Measurements from ENCODE around the gene SYNGR1.
"Not testable (repeated sequence)": the region's sequence is repeated elsewhere in the genome, so short reads cannot be mapped to it uniquely, and the experiment has no call there.

The SYNGR1 gene

GRCh38 chr22:39410264-39410663 is 60.5 kb downstream of the SYNGR1 start:
- no peak for DNase-seq

DNA sequence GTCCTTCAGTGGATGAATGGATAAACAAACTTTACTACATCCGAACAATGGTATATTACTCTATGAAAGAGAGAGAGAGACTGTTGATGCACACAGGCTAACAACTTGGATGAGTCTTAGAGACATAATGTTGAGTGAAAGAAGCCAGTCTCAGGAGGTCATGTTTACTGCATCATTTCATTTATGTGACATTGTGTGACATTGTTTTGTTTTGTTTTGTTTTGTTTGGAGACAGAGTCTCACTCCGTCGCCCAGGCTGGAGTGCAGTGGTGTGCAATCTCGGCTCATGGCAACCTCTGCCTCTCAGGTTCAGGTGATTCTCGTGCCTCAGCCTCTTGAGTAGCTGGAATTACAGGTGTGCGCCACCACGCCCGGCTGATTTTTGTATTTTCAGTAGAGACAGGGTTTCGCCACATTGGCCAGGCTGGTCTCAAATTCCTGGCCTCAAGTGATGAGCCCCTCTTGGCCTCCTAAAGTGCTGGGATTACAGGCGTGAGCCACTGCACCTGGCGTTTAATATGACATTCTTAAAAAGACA is 62.1 kb downstream of the SYNGR1 start:
- DNase-seq, result not testable (repeated sequence)

DNA sequence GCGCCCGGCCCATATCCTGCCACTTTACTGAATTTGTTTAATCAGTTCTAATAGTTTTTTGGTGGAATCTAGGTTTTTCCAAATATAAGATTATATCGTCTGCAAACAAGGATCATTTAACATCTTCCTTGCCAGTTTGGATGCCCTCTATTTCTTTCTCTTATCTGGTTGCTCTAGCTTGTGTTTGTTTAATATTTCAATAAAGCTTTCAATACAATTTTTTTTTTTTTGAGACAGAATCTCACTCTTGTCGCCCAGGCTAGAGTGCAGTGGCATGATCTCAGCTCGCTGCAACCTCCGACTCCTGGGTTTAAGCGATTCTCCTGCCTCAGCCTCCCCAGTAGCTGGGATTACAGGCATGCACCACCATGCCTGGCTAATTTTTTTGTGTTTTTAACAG is 63.4 kb downstream of the SYNGR1 start:
- DNase-seq, result not testable (repeated sequence)

DNA sequence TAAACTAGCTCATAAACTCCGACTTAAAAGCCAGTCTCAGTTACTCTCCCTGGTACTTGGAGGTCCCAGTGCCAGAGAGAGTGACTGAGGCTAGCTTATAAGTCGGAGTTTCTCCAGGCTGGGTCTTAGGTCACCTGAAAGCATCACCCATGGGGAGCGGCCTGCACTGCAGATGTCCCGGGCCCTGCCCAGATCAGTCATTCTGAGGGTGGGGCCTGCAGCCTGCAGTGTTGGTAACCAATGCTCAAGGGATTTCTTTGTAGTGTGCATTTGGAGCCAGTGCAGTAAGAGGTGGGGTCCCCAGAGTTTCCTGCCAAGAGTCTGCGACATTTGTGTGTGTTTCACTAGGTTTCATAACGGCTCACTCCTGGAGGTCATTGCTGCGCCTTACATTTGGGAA is 64.6 kb downstream of the SYNGR1 start:
- DNase-seq, result no peak

GRCh38 chr22:39414886-39415285 is 65.1 kb downstream of the SYNGR1 start:
- DNase-seq, result no peak

- DNase-seq, result no peak
Observed at GRCh38 chr22:39415506-39415905, 65.7 kb downstream of the SYNGR1 start.

GRCh38 chr22:39416319-39416718 is 66.5 kb downstream of the SYNGR1 start:
- DNase-seq, result no peak

- no peak for DNase-seq
Observed at GRCh38 chr22:39417641-39418040, 67.8 kb downstream of the SYNGR1 start.

DNA sequence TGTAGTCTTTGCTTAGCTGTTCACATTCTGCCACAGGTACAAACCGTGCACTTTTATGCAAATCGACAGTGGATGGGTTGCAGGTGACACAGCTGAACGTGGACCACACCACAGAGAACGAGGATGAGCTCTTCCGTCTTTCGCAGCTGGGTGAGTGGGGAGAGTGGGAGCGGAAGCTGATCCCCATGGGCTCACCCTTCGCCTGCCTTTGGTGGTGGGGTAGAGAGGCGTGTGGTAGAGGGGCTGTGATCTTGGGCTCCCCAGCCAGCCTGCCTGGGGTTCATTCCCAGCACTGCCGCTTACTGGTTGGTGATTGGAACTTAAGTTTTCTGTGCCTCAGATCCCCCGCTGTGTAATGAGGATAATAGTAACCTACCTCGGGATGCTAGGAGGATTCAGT is 68.9 kb downstream of the SYNGR1 start:
- DNase-seq, result no peak

DNA sequence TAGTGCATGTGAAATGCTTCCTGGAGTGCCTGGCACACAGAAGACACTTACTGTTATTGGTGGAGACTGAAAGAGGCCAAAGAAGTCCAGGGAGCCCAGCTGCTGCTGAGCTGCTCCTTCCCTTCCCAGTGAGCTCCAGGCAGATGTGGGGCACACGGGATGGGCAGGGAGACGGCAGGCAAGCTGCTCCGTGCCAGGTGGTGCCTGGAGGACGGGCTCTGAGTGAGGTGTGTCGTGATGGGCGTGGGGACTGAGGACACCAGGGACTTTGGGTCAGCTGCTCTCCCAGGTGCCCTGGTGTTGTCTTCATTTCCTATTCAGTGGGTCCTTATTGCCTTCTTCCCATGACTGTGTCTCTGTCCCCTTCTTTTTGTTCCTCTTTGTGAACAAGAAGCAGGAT is 69.3 kb downstream of the SYNGR1 start:
- DNase-seq, result no peak

DNA sequence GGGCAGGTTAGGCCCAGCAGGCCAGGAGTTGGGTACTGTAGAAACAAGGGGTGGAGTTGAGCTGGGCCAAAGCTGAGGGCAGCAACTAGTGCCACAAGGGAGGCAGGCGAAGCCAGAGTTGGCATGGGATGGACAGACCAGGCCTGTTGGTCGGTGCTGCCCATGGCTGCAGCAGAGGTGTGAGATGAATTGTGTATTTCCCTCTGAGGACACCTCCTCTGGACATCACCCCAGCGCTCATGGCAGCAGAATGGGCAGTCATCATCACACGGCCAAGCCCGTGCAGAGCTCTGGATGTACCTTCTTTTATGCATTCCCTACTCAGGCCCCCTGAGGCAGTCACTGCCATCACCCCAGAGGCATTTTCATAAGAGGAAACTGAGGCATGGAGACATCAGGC is 70.1 kb downstream of the SYNGR1 start:
- no peak for DNase-seq

- no peak for DNase-seq
Observed at GRCh38 chr22:39421691-39422090, 71.9 kb downstream of the SYNGR1 start.

DNA sequence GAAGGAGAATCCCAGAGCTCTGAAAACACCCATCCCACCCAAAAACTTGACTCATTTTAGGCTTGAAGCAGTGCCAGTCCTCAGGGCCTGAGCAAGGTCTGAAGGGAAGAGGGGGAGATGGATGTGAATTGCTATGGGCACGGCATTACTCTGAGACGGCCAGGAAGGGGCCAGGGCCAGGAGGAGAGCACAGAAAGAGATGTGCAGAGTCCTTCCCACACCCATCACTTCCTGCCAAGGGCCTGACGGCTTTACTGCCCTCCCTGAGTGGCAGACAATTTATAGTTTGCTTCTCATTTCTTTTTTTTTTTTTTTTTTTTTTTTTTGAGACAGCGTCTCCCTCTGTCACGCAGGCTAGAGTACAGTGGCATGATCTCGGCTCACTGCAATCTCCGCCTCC is 72.3 kb downstream of the SYNGR1 start:
- DNase-seq, result no peak

GRCh38 chr22:39422721-39423120 is 72.9 kb downstream of the SYNGR1 start:
- no peak for DNase-seq

DNA sequence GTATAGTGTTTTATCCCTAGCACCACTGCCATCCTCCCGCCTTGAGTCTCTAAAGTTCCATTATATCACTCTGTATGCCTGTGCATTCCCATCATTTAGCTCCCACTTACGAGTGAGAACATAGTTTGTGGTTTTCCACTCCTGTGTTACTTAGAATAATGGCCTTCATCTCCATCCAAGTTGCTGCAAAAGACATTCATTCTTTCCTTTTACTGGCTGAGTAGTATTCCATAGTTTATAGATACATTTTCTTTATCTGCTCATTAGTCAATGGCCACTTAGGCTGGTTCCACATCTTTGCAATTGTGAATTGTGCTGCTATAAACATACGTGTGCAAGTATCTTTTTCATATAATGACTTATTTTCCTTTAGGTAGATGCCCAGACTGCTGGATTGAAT is 74.2 kb downstream of the SYNGR1 start:
- no peak for DNase-seq

- no peak for DNase-seq
Observed at GRCh38 chr22:39426380-39427043, 76.7 kb downstream of the SYNGR1 start.

DNA sequence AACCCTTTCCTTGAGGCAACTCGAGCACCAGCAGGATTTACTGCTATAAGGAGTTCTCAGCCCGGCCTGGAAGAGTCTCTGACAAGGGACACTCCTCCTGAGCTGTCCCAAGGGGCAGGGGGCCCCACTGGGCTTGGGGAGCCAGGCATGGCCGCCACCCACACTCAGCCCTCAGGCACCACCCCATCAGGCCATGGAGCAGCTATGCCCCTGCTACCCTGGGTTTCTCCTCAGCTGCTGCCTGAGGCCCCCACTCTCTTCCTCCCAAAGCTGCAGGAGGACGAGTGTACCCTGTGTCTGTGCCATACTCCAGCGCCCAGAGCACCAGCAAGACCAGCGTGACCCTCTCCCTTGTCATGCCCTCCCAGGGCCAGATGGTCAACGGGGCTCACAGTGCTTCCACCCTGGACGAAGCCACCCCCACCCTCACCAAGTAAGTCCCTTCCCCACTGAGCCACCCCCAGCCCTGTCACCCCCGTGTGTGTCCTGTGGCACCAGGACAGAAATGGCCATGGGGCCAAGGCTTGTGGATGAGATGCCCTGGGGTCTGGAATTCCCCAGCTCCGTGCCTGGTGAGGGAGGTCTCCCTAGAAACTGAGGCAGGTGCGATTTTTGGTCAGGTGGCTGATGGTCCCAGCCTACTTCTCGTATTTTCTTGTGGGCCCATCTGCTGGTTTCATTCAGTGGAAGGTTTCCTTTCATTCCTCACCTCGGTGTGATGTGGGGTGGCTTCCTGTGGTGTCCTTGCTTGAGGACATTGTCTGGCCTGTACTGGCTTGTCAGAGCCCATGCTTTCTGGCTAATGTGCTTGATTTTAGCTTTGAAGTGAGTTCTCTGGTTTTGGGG is 78.2 kb downstream of the SYNGR1 start:
- DNase-seq, result no peak

GRCh38 chr22:39428597-39429071 is 78.8 kb downstream of the SYNGR1 start:
- no peak for DNase-seq

- DNase-seq, result no peak
Observed at GRCh38 chr22:39429186-39429585, 79.4 kb downstream of the SYNGR1 start.

- DNase-seq, result no peak
Observed at GRCh38 chr22:39429916-39430575, 80.3 kb downstream of the SYNGR1 start.

- DNase-seq, result no peak
Observed at GRCh38 chr22:39430576-39431150, 80.9 kb downstream of the SYNGR1 start.

- DNase-seq, result no peak
Observed at GRCh38 chr22:39431216-39431801, 81.5 kb downstream of the SYNGR1 start.

DNA sequence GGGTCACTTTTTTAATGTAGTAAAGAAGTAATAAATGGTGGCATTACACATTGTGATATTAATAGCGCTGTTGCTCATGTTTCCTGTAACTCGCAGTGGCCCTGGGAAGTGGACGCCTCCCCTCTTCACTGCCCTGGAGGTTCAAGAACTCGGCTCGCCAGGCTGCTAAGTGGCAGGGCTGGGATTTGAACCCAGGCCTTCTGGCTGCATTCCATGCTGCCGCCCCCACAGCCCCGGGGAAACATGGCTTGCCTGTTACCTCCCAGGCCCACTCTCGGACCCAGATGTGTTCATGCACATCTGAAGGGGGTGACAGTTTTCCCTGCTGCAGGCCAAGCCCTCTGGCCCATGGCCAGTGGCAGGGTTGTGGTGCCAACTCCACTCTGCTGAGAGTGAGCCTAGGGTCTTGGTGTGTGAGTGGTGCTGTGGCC is 82.0 kb downstream of the SYNGR1 start:
- DNase-seq, result no peak

All from NCI-H1436 treated with DMSO at 0.1 percent for 48 hours (cell line).